Vagina (tissue), 2 donors: ENCODE data around the gene ARHGAP26.

Experiments
- POLR2A ChIP-seq, 2 donors: fragments of 450-650 bp; IDR thresholded peaks; one replicate each; pipeline ENCODE4 v1.6.1; 2017; ENCODE audit warnings: antibody characterized with exemption in 2 of 2, mild to moderate bottlenecking in 2 of 2, moderate library complexity in 2 of 2
- POLR2AphosphoS5 ChIP-seq, 2 donors: sonication (generic); formaldehyde crosslinking; IDR thresholded peaks; one replicate each; pipeline ENCODE4 v1.9.0; 2017; ENCODE audit warnings: antibody characterized with exemption in 2 of 2, mild to moderate bottlenecking in 2 of 2, low read depth in 1 of 2; ENCODE audit not compliant: insufficient read depth in 1 of 2
- TF ChIP-seq, protein P1 (sequence below), 3 experiments: fragments of 450-650 bp in 2 of 3; fragments of 200-600 bp in 1 of 3; sonication (generic) in 1 of 3; IDR thresholded peaks; one replicate each; pipeline ENCODE4 v1.5.1; 2017 to 2019; ENCODE audit warnings: antibody characterized with exemption in 3 of 3, mild to moderate bottlenecking in 2 of 3, moderate library complexity in 2 of 3

DNA sequence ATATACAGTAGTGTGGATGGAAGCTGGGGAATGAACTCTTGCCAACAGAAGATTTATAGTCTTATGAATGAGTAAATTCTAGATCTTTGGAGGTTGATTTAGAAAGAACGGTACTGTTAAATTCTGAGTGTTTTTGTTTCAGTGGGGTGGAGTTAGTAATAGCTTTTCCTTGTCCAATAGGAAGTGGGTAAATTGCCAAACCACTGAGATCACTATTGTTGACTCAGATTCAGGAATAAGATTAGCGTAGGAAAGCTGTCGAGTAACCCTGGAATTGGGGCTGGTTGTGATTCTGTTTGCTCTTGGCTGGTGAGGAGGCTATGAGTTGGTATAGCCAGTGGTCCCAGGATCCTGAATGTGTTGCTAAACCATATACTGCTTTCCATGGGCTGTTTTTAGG lies 155.6 kb downstream of the ARHGAP26 start:
- TF ChIP-seq, protein P1, sequence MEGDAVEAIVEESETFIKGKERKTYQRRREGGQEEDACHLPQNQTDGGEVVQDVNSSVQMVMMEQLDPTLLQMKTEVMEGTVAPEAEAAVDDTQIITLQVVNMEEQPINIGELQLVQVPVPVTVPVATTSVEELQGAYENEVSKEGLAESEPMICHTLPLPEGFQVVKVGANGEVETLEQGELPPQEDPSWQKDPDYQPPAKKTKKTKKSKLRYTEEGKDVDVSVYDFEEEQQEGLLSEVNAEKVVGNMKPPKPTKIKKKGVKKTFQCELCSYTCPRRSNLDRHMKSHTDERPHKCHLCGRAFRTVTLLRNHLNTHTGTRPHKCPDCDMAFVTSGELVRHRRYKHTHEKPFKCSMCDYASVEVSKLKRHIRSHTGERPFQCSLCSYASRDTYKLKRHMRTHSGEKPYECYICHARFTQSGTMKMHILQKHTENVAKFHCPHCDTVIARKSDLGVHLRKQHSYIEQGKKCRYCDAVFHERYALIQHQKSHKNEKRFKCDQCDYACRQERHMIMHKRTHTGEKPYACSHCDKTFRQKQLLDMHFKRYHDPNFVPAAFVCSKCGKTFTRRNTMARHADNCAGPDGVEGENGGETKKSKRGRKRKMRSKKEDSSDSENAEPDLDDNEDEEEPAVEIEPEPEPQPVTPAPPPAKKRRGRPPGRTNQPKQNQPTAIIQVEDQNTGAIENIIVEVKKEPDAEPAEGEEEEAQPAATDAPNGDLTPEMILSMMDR (IDR thresholded peaks at IDR 0.05), result no peak
- peak in 1 of 2 donors; percentile 47 for TF ChIP-seq POLR2AphosphoS5 (IDR thresholded peaks at IDR 0.05; ENCODE audit: insufficient read depth in 1 of 2, low read depth in 1 of 2)
- no peak for TF ChIP-seq POLR2A (IDR thresholded peaks at IDR 0.05)
